ENCODE measurements around the gene WDR38. TPM values are rescaled to one million over a fixed set of nuclear protein-coding genes. Genes with fewer than 3 reads are reported as not detected.

The WDR38 gene
- total and polyA plus RNA-seq, 2 of the 4 experiments (the other 2 are of a cell fraction) = not detected

DNA sequence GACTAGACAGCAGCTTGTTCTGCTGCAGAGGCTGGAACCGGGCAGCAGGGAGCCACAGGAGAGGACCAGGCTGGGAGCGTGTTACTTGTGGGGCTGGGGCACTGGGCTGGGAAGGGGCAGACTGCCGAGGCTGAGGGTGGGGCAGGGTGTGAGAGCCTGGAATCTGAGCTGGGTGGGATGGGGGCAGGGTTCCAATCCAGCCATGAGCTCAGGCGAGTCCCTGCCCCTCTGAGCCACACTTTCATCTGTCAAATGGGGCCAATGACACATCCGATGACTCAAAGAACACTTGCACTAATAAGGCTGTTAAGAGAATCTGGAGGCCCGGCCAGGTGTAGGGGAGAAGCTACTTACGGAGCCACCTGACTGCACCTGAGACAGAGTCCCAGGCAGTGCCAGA lies 18.7 kb upstream of the WDR38 start:
- H2BK15ac ChIP-seq (ENCODE audit: low read depth, low read length) = peak overlapping the region; percentile 53; the same call in 1 of the 3 replicates
- POLR2A ChIA-PET (ENCODE audit: unreplicated experiment) = no interaction called here
- ATAC-seq (ENCODE audit: low read depth) (peak; percentile 9; the same call in 1 of the 2 replicates), DNase-seq (peak; percentile 67)
- TF ChIP-seq SMC3 (IDR thresholded peaks at IDR 0.05; ENCODE audit: low read depth, low read length) = no peak
- TF ChIP-seq CEBPB (IDR thresholded peaks at IDR 0.05; ENCODE audit: low read depth, low read length) = no peak
- TF ChIP-seq, protein P1, sequence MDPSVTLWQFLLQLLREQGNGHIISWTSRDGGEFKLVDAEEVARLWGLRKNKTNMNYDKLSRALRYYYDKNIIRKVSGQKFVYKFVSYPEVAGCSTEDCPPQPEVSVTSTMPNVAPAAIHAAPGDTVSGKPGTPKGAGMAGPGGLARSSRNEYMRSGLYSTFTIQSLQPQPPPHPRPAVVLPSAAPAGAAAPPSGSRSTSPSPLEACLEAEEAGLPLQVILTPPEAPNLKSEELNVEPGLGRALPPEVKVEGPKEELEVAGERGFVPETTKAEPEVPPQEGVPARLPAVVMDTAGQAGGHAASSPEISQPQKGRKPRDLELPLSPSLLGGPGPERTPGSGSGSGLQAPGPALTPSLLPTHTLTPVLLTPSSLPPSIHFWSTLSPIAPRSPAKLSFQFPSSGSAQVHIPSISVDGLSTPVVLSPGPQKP (IDR thresholded peaks at IDR 0.05; ENCODE audit: borderline replicate concordance, low read depth, low read length) = no peak
- TF ChIP-seq MAFK (IDR thresholded peaks at IDR 0.05; ENCODE audit: low read depth, low read length) = no peak
- no peak for TF ChIP-seq CHD1 (IDR thresholded peaks at IDR 0.05; ENCODE audit: low read depth, low read length)
- TF ChIP-seq BHLHE40 (IDR thresholded peaks at IDR 0.05; ENCODE audit: low read depth, low read length) = no peak
- no peak for TF ChIP-seq RFX5 (IDR thresholded peaks at IDR 0.05; ENCODE audit: low read depth, low read length)
- TF ChIP-seq RCOR1 (IDR thresholded peaks at IDR 0.05; ENCODE audit: insufficient replicate concordance, low read length) = no peak
- TF ChIP-seq POLR2A (IDR thresholded peaks at IDR 0.05; ENCODE audit: low read depth, low read length) = no peak
- TF ChIP-seq MXI1 (IDR thresholded peaks at IDR 0.05; ENCODE audit: borderline replicate concordance, low read depth, low read length) = no peak
- no peak for TF ChIP-seq RAD21 (IDR thresholded peaks at IDR 0.05; ENCODE audit: low read length)
- no peak for TF ChIP-seq NFE2L2 (IDR thresholded peaks at IDR 0.05; ENCODE audit: low read depth, low read length)
- TF ChIP-seq MAZ (IDR thresholded peaks at IDR 0.05; ENCODE audit: borderline replicate concordance, low read depth, low read length) = no peak
- no peak; the same call in 1 of the 2 replicates for TF ChIP-seq FOS (IDR thresholded peaks at IDR 0.05; ENCODE audit: low read depth, low read length)
- no peak for TF ChIP-seq CTCF (conservative IDR thresholded peaks at IDR 0.05; ENCODE audit: low read depth, low read length)
- no peak overlapping the region; the same call in 1 of the 2 replicates for H3K14ac ChIP-seq (replicated peaks; ENCODE audit: low read depth, low read length)
- peak overlapping the region; percentile 67 for H2BK120ac ChIP-seq (ENCODE audit: low read depth, low read length)
- H3K9me1 ChIP-seq (ENCODE audit: insufficient read depth, low read length) = peaks cover 4% of the 10 kb centered on the region; the same call in 1 of the 2 replicates
- no peak overlapping the region for H3K4me2 ChIP-seq (ENCODE audit: low read depth, low read length)
- BruUV-seq (replicated peaks) = no TSS peak
- H2AK5ac ChIP-seq (ENCODE audit: low read depth, low read length) = peak overlapping the region; percentile 76
- 62% methylated on average over 3 of the region's 7 CpGs; no CpG with 5 or more reads in 1 of the 2 experiments for WGBS, 2 experiments (ENCODE audit: extremely low coverage in 2 of 2, insufficient read length in 1 of 2)
- no peak overlapping the region for H3K27ac ChIP-seq (ENCODE audit: insufficient read depth, low read length)
- H2AFZ ChIP-seq (replicated peaks; ENCODE audit: low read length, poor library complexity) = peak overlapping the region; percentile 40
- intact Hi-C loops (cut with micrococcal nuclease) = no loop called here
- H4K8ac ChIP-seq (ENCODE audit: low read depth in 2 of 2, low read length in 2 of 2) = peak overlapping the region in 1 of 2 experiments; percentile 38; a peak in 1 of 4 replicates
- H3K36me3 ChIP-seq (ENCODE audit: control insufficient read depth, insufficient read depth, low read length) = no peaks in the 10 kb centered on the region
- peak overlapping the region; percentile 78 for H3K4ac ChIP-seq (ENCODE audit: low read depth, low read length)
- no peak overlapping the region for H3K56ac ChIP-seq (ENCODE audit: extremely low read depth, insufficient read depth, low read length)
- H3K79me1 ChIP-seq (ENCODE audit: low read depth in 1 of 2, low read length in 2 of 2) = no peaks in the 10 kb centered on the region
- H3K18ac ChIP-seq (ENCODE audit: low read depth, low read length) = peak overlapping the region; percentile 24; the same call in 1 of the 2 replicates
- 0 out of 2 replicates have a peak overlapping the region, but pooled peaks have one; percentile 14 for H2BK20ac ChIP-seq (ENCODE audit: low read depth, low read length)
- CTCF ChIA-PET = interaction anchor here (1.0 kb wide), 1 partner anchor 18 kb away, joined by 4 read pairs; no protein-coding TSS in a partner anchor
- in situ Hi-C loops (cut with MboI; ENCODE audit: low sequenced_read_pairs) = no loop called here
- no peaks in the 10 kb centered on the region for H3K27me3 ChIP-seq (ENCODE audit: control insufficient read depth, insufficient read depth, low read length)
- H4K91ac ChIP-seq (ENCODE audit: insufficient read depth, low read depth, low read length) = no peak overlapping the region; the same call in 1 of the 2 replicates
- peak overlapping the region; percentile 33 for H2AK9ac ChIP-seq (replicated peaks; ENCODE audit: low read depth, low read length, poor library complexity)
- H4K5ac ChIP-seq (ENCODE audit: low read depth, low read length) = peak overlapping the region; percentile 25; the same call in 1 of the 2 replicates
- H3K9ac ChIP-seq (ENCODE audit: low read depth, low read length) = no peak overlapping the region
- H3K9me3 ChIP-seq (ENCODE audit: control insufficient read depth, insufficient read depth, low read length) = no peaks in the 10 kb centered on the region
- no peak overlapping the region for H3K23ac ChIP-seq (ENCODE audit: low read depth, low read length)
- no peak overlapping the region for H2BK5ac ChIP-seq (ENCODE audit: low read depth, low read length, poor library complexity, severe bottlenecking)
- H4K20me1 ChIP-seq (ENCODE audit: insufficient read depth, low read length) = no peaks in the 10 kb centered on the region; the same call in 1 of the 2 replicates
- H3K4me3 ChIP-seq (ENCODE audit: insufficient read depth, low read depth, low read length) = no peak overlapping the region
- peaks cover 22% of the 10 kb centered on the region for H3K4me1 ChIP-seq (ENCODE audit: control insufficient read depth, insufficient read depth, low read length)
- dilution Hi-C loops (cut with HindIII; ENCODE audit: low sequenced_read_pairs, unreplicated experiment) = no loop called here

Measured in IMR-90 (cell line).